ENCODE results near the gene SH3PXD2A. TPM values are rescaled to one million over a fixed set of nuclear protein-coding genes. Genes with fewer than 3 reads are reported as not detected.

SH3PXD2A gene
- total and polyA plus RNA-seq, 9 of the 15 experiments (the other 6 are each of a cell fraction or from before 2014, with no cell fraction given) = 0.41 to 9.3 (median 2.5) TPM

GRCh38 chr10:103612462-103613365 lies 242.7 kb downstream of the SH3PXD2A start (continued):
- 0 out of 2 replicates have a peak, but pooled peaks have one; percentile 30 for TF ChIP-seq BACH1 (tag; IDR thresholded peaks at IDR 0.05)
- TF ChIP-seq BCOR (IDR thresholded peaks at IDR 0.05) = no peak
- TF ChIP-seq ZNF175 (CRISPR knock-in tag; IDR thresholded peaks at IDR 0.05; ENCODE audit: low read depth) = peak; percentile 73
- TF ChIP-seq USF2 (CRISPR knock-in tag; IDR thresholded peaks at IDR 0.05) = peak; percentile 48; the same call in 1 of the 2 replicates
- TF ChIP-seq SAFB2 (IDR thresholded peaks at IDR 0.05; ENCODE audit: borderline replicate concordance, low read depth, low read length, severe bottlenecking) = no peak
- TF ChIP-seq RBM25 (IDR thresholded peaks at IDR 0.05; ENCODE audit: low read depth, low read length, severe bottlenecking) = no peak
- peak; percentile 42; the same call in 1 of the 2 replicates for TF ChIP-seq CREB3 (tag; conservative IDR thresholded peaks at IDR 0.05; ENCODE audit: low read depth)
- TF ChIP-seq ZNF830 (CRISPR knock-in tag; IDR thresholded peaks at IDR 0.05) = no peak
- TF ChIP-seq ZNF592 (IDR thresholded peaks at IDR 0.05) = peak; percentile 80; the same call in 1 of the 2 replicates
- peak; percentile 39 for TF ChIP-seq MEIS2 (IDR thresholded peaks at IDR 0.05; ENCODE audit: partially characterized antibody)
- TF ChIP-seq NCOR1 (IDR thresholded peaks at IDR 0.05) = 0 out of 2 replicates have a peak, but pooled peaks have one; percentile 6
- TF ChIP-seq MIER1 (IDR thresholded peaks at IDR 0.05; ENCODE audit: low read depth) = no peak
- TF ChIP-seq ZNF644 (tag; IDR thresholded peaks at IDR 0.05; ENCODE audit: low read depth) = no peak
- TF ChIP-seq CHAMP1 (IDR thresholded peaks at IDR 0.05) = no peak
- TF ChIP-seq E2F6 (IDR thresholded peaks at IDR 0.05; ENCODE audit: borderline replicate concordance in 1 of 2, extremely low read depth in 1 of 2, insufficient read depth in 1 of 2, insufficient read length in 1 of 2, low read depth in 1 of 2, low read length in 1 of 2, poor library complexity in 1 of 2, severe bottlenecking in 1 of 2) = peak in 1 of 2 experiments; percentile 10
- TF ChIP-seq ZNF274 (IDR thresholded peaks at IDR 0.05; ENCODE audit: borderline replicate concordance, low read depth, low read length) = no peak

Measured in K562 (cell line).